Muscle of leg (tissue), 11 donors: ENCODE measurements around the gene MAT1A. TPM values are rescaled to one million over a fixed set of nuclear protein-coding genes. Genes with fewer than 3 reads are reported as not detected.
"Not testable (repeated sequence)": the region's sequence is repeated elsewhere in the genome, so short reads cannot be mapped to it uniquely, and the experiment has no call there.

Experiments
- DNase-seq: peaks from one replicate; pipeline ENCODE4 v3.0.0; 2013
- H3K27ac ChIP-seq: one replicate; pipeline ENCODE4 v1.5.1; 2013; ENCODE audit warnings: mild to moderate bottlenecking, low read length, control low read depth
- H3K27me3 ChIP-seq: one replicate; pipeline ENCODE4 v1.6.1; 2013; ENCODE audit warnings: low read length; ENCODE audit not compliant: control insufficient read depth, insufficient read depth
- H3K36me3 ChIP-seq: one replicate; pipeline ENCODE4 v1.6.1; 2013; ENCODE audit warnings: low read length; ENCODE audit not compliant: control insufficient read depth, insufficient read depth
- H3K4me1 ChIP-seq: one replicate; pipeline ENCODE4 v1.6.1; 2013; ENCODE audit warnings: low read length; ENCODE audit not compliant: control insufficient read depth, insufficient read depth
- H3K4me3 ChIP-seq: one replicate; pipeline ENCODE4 v1.5.1; 2013; ENCODE audit warnings: low read length, control low read depth
- H3K9me3 ChIP-seq: replicated peaks from 2 replicates; pipeline ENCODE4 v1.6.1; 2013; ENCODE audit warnings: low read depth, low read length; ENCODE audit not compliant: control insufficient read depth
- WGBS: methylation state at CpG from one replicate; pipeline ENCODE4 v1.1.5; 2013; ENCODE audit warnings: missing lambda C conversion rate; ENCODE audit not compliant: insufficient coverage; 5-methylcytosine and 5-hydroxymethylcytosine counted together
- polyA plus RNA-seq, 8 donors: library from polyadenylated mRNA; unstranded; fragments of 120-200 nt; gene quantifications; one replicate each; pipeline versions ENCODE4 v1.2.1 to v1.2.3, GENCODE V29; 2013; ENCODE audit warnings: inconsistent platforms in 1 of 8, low replicate concordance in 1 of 8; ENCODE audit not compliant: insufficient read length in 8 of 8, insufficient read depth in 1 of 8
- total RNA-seq: library from RNA; stranded (reverse); fragments of 120-200 nt; gene quantifications from one replicate; pipeline ENCODE4 v1.2.4, GENCODE V29; 2013

The MAT1A gene
- total and polyA plus RNA-seq, 9 donors: 0.04 to 0.73 (median 0.14) TPM; not detected in 1

DNA sequence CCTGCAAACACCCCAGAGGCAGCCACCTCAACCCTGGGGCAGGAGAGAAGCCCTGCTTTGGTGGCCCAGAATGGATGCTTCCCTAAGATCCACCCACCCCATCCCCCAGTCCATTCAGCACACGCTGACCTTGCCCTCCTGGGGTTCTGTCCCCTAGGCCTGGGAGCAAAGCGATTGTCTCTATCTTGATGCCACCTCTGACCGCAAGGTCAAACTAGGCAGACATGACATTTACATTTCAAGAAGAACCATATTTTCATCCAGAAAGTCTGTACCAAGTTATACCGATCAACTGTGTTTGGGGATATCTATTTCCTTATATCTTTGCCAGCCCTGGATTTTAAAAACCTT is 23.0 kb downstream of the MAT1A start:
- no peaks in the 10 kb centered on the region for H3K27me3 ChIP-seq
- peaks cover 7% of the 10 kb centered on the region for H3K9me3 ChIP-seq
- H3K4me3 ChIP-seq: no peak overlapping the region
- peaks cover 2% of the 10 kb centered on the region for H3K4me1 ChIP-seq
- WGBS: 63% methylated on average over 1 of the region's 4 CpGs
- DNase-seq: no peak
- no peaks in the 10 kb centered on the region for H3K36me3 ChIP-seq
- no peak overlapping the region for H3K27ac ChIP-seq

- Histone ChIP-seq H3K4me3 (no peak overlapping the region), H3K27me3 (no peaks in the 10 kb centered on the region), H3K36me3 (no peaks in the 10 kb centered on the region), H3K27ac (no peak overlapping the region), H3K9me3 (peaks cover 7% of the 10 kb centered on the region), H3K4me1 (peaks cover 2% of the 10 kb centered on the region)
- WGBS: 25% methylated on average over 12 of the region's 15 CpGs
- DNase-seq: peak; percentile 37
Measured at GRCh38 chr10:80265740-80266512, 23.5 kb downstream of the MAT1A start.

GRCh38 chr10:80264081-80265056 is 25.1 kb downstream of the MAT1A start:
- no peak overlapping the region for H3K27ac ChIP-seq
- H3K36me3 ChIP-seq: no peaks in the 10 kb centered on the region
- H3K4me3 ChIP-seq: no peak overlapping the region
- no peak for DNase-seq
- peaks cover 7% of the 10 kb centered on the region for H3K9me3 ChIP-seq
- peaks cover 2% of the 10 kb centered on the region for H3K4me1 ChIP-seq
- no peaks in the 10 kb centered on the region for H3K27me3 ChIP-seq
- 79% methylated on average over 18 of the region's 25 CpGs for WGBS

DNA sequence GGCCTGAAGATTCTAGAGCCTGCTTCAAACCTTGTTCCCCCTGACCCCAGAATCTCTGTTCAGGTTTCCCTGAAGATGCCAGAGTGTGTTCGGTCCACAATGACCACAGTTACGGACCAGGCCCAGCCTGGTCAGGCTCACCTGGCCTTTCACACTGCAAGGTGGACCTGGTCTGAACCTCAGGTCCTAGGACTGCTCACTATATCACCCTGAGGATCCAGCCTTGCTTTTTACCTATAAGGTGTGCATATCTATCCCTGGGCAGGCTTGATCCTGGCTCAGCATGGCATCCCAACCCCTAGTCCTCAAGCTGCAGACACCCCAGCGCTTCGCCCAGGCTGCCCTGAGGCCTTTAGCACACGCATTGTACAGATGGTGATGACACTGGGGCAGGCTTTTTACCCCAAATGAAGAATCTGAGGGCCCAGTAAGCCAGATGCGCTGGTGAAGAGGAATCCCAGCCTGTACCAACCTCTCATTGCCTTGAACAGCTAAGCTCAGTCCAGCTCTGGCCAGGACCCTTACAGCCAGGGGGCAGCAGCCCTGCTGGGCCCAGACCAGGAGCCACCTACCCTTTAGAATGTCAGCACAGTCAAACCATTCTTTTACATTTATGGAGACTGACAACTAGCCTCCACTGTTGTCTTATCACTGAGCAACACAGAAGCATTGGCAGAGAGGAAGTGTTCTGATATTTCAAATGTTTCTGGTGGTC is 28.0 kb downstream of the MAT1A start:
- 84% methylated on average over 6 of the region's 6 CpGs for WGBS

GRCh38 chr10:80260295-80261243 is 28.9 kb downstream of the MAT1A start:
- no peaks in the 10 kb centered on the region for H3K36me3 ChIP-seq
- no peak overlapping the region for H3K27ac ChIP-seq
- H3K27me3 ChIP-seq: no peaks in the 10 kb centered on the region
- 78% methylated on average over 12 of the region's 19 CpGs for WGBS
- H3K4me1 ChIP-seq: no peaks in the 10 kb centered on the region
- peaks cover 4% of the 10 kb centered on the region for H3K9me3 ChIP-seq
- H3K4me3 ChIP-seq: no peak overlapping the region
- DNase-seq: no peak

More for the DNA sequence above, 28.0 kb downstream of the MAT1A start:
- Histone ChIP-seq H3K4me3 (no peak overlapping the region), H3K27ac (no peak overlapping the region), H3K4me1 (peaks cover 2% of the 10 kb centered on the region), H3K9me3 (peaks cover 4% of the 10 kb centered on the region), H3K36me3 (no peaks in the 10 kb centered on the region), H3K27me3 (no peaks in the 10 kb centered on the region)
- no peak for DNase-seq

DNA sequence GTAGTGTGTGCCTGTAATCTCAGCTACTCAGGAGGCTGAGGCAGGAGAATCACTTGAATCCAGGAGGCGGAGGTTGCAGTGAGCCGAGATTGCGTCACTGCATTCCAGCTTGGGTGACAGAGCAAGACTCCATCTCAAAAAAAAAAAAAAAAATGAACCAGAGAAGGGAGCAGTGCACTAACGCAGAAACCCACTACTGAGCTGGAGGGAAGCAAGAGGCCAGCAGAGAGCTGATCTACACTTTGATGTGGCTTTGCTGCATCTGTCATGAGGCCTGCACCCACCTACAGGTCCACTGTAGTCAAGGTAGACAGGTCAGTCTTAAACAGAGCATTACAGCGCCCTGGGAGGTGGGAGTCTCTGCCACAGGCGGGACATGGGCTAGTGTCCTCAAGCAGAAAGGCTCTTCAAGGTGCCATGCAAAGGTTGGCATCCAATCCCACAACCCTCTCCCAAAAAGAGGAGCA is 30.0 kb downstream of the MAT1A start:
- no peak overlapping the region for H3K27ac ChIP-seq
- WGBS: 66% methylated on average over 2 of the region's 6 CpGs
- peaks cover 4% of the 10 kb centered on the region for H3K9me3 ChIP-seq
- no peak for DNase-seq
- H3K4me3 ChIP-seq: no peak overlapping the region
- H3K27me3 ChIP-seq: no peaks in the 10 kb centered on the region
- H3K36me3 ChIP-seq: no peaks in the 10 kb centered on the region
- H3K4me1 ChIP-seq: no peaks in the 10 kb centered on the region

DNA sequence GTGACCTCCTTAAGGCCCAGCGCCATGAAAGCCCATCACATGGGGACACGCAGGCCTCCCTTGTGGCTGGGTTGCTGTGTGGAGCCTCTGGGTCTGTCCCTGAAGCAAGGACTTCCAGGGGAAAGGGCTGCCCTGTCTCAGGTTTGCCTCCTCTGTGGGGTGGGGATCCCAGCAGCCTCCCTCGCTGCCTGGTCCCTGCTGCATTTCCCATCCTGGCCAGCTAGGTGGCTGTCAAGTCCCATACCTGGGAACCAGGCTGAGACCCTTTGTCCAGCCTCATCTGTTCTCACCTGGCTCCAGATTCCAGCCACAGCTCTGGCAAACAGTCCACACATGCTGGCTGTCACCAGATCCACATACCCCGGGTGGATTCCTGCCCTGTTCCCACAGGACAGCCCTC is 32.7 kb downstream of the MAT1A start:
- DNase-seq, H3K27me3 ChIP-seq, H3K27ac ChIP-seq, H3K9me3 ChIP-seq, H3K36me3 ChIP-seq, H3K4me3 ChIP-seq, H3K4me1 ChIP-seq: not testable (repeated sequence)
- WGBS: 26% methylated on average over 3 of the region's 4 CpGs

DNA sequence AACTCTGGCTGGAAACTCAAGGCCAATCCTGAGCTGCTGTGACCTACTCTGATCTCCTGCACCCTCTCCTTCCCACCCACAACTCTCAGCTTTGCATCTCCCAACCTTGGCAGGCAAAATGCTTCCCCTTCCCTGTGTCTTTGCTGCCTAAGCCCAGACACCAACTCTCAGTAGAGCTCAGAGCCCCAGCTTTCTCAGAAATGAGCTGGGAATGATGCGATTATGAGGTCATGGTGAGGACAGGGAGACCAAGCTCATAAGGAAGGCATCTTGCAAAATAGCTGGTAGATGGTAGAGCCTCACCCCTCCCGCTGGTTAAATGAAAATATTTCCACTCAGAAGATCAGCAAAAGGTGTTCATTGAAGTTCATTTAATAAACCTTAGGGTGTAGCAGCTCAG is 34.7 kb downstream of the MAT1A start:
- H3K4me3 ChIP-seq, H3K9me3 ChIP-seq, DNase-seq, H3K27ac ChIP-seq, H3K4me1 ChIP-seq, H3K27me3 ChIP-seq, H3K36me3 ChIP-seq: not testable (repeated sequence)
- WGBS: no CpG with 5 or more reads among the region's 2 CpGs

- WGBS: 55% methylated on average over 1 of the region's 1 CpG
- not testable (repeated sequence) for H3K4me3 ChIP-seq, H3K27me3 ChIP-seq, DNase-seq, H3K9me3 ChIP-seq, H3K4me1 ChIP-seq, H3K27ac ChIP-seq, H3K36me3 ChIP-seq
Measured at GRCh38 chr10:80253963-80254271, 35.5 kb downstream of the MAT1A start.
